KMS-11 (cell line): ENCODE results near the gene MPZ.

Experiments used
- H2AFZ ChIP-seq: fragments of 200-600 bp; sonication (generic); 2 replicates; pipeline ENCODE4 v1.6.1; 2016; ENCODE audit warnings: antibody characterized with exemption, mixed run types, low read depth
- H3K27ac ChIP-seq: fragments of 200-600 bp; sonication (generic); 2 replicates; pipeline ENCODE4 v1.6.1; 2016; ENCODE audit warnings: mild to moderate bottlenecking, mixed run types
- H3K27me3 ChIP-seq: fragments of 200-600 bp; sonication (generic); 2 replicates; pipeline ENCODE4 v1.6.1; 2017; ENCODE audit warnings: mild to moderate bottlenecking, low read depth, mixed run types, moderate library complexity; ENCODE audit not compliant: insufficient read depth
- H3K36me3 ChIP-seq: fragments of 200-600 bp; sonication (generic); 2 replicates; pipeline ENCODE4 v1.6.1; 2017; ENCODE audit warnings: mild to moderate bottlenecking, mixed run types; ENCODE audit not compliant: insufficient read depth
- H3K4me1 ChIP-seq: fragments of 200-600 bp; sonication (generic); 2 replicates; pipeline ENCODE4 v1.6.1; 2016; ENCODE audit warnings: mild to moderate bottlenecking, low read depth, mixed run types; ENCODE audit not compliant: poor library complexity, severe bottlenecking
- H3K4me2 ChIP-seq: fragments of 200-600 bp; sonication (generic); 2 replicates; pipeline ENCODE4 v1.7.0; 2016; ENCODE audit warnings: mild to moderate bottlenecking, mixed run types
- H3K4me3 ChIP-seq: fragments of 200-600 bp; sonication (generic); IDR thresholded peaks from 2 replicates; pipeline ENCODE4 v1.6.1; 2017; ENCODE audit warnings: low read depth, low read length, mixed read lengths; ENCODE audit not compliant: insufficient read depth
- H3K79me2 ChIP-seq: fragments of 200-600 bp; sonication (generic); 2 replicates; pipeline ENCODE4 v1.6.1; 2016; ENCODE audit warnings: low read depth, mixed run types; ENCODE audit not compliant: insufficient read depth
- H3K9ac ChIP-seq: fragments of 200-600 bp; sonication (generic); 2 replicates; pipeline ENCODE4 v1.6.1; 2016; ENCODE audit warnings: mild to moderate bottlenecking, mixed run types
- H4K20me1 ChIP-seq: fragments of 200-600 bp; sonication (generic); 2 replicates; pipeline ENCODE4 v1.6.1; 2016; ENCODE audit warnings: mild to moderate bottlenecking, mixed run types; ENCODE audit not compliant: insufficient read depth
- TF ChIP-seq, protein P1 (sequence below): fragments of 200-600 bp; sonication (generic); conservative IDR thresholded peaks from 2 replicates; pipeline ENCODE4 v1.6.1; 2017; ENCODE audit warnings: low read depth, mild to moderate bottlenecking, antibody characterized with exemption, low read length, moderate library complexity, mixed read lengths

MPZ gene

DNA sequence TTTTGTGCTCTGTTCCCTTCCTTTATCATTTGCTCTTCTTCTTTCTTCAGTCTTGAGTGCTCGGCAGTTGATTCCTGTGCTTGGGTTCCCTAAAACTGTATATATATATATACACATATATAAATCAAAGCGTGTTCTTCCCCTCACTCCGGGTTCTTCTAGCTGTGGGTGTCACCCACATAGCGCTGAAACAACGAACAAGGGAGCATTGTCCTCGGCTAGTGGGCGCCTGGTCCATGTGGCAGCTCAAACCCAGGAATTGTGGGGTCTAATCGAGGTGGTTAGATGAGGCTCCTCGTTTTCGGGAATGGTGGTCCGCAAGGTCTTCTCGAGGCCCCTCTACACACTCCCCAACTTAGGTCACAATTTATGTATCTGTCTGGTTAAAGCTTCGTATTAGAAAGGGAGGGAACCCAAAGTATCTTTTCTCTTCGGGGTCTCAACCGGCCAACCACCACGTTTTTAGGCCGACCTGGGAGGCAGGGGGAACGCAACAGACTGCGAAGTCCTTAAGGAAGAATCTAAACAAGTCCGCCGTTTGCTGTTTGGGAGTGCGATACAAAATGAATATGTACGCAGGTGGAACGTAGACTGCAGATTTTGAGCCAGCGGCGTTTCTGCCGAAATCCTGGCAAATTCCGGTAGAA is 3.9 kb upstream of the MPZ start:
- no peaks in the 10 kb centered on the region for H3K36me3 ChIP-seq
- TF ChIP-seq, protein P1, sequence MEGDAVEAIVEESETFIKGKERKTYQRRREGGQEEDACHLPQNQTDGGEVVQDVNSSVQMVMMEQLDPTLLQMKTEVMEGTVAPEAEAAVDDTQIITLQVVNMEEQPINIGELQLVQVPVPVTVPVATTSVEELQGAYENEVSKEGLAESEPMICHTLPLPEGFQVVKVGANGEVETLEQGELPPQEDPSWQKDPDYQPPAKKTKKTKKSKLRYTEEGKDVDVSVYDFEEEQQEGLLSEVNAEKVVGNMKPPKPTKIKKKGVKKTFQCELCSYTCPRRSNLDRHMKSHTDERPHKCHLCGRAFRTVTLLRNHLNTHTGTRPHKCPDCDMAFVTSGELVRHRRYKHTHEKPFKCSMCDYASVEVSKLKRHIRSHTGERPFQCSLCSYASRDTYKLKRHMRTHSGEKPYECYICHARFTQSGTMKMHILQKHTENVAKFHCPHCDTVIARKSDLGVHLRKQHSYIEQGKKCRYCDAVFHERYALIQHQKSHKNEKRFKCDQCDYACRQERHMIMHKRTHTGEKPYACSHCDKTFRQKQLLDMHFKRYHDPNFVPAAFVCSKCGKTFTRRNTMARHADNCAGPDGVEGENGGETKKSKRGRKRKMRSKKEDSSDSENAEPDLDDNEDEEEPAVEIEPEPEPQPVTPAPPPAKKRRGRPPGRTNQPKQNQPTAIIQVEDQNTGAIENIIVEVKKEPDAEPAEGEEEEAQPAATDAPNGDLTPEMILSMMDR = no peak
- H3K9ac ChIP-seq = peak overlapping the region; percentile 82
- H3K4me2 ChIP-seq = peak overlapping the region; percentile 91
- peak overlapping the region; percentile 99 for H3K4me3 ChIP-seq
- H3K27me3 ChIP-seq = no peaks in the 10 kb centered on the region
- H3K27ac ChIP-seq = peak overlapping the region; percentile 60
- peaks cover 10% of the 10 kb centered on the region; the same call in 1 of the 2 replicates for H3K79me2 ChIP-seq
- peaks cover 14% of the 10 kb centered on the region for H3K4me1 ChIP-seq
- no peaks in the 10 kb centered on the region for H4K20me1 ChIP-seq
- peak overlapping the region; percentile 99 for H2AFZ ChIP-seq

DNA sequence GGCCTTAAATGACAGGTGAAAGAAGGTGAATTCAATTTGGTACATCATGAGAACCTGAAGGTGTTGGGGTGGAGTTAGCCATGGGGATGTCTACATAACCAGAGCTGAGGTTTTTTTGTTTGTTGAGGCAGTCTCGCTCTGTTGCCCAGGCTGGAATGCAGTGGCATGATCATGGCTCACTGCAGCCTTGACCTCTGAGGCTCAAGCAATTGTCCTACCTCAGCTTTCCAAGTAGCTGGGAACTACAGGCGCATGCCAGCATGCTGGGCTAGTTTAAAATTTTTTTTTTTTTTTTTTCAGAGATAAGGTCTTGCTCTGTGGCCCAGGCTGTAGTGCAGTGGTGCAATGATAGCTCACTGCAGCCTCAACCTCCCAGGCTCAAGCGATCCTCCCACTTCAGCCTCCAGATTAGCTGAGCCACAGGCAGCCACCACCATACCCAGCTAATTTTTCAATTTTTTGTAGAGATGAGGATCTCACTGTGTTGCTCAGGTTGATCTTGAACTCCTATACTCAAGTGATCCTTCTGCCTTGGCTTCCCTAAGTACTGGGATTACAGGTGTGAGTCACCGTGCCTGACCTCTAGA is 1.9 kb upstream of the MPZ start:
- Histone ChIP-seq H3K36me3 (no peaks in the 10 kb centered on the region), H3K27ac (no peak overlapping the region), H3K4me2 (no peak overlapping the region), H3K79me2 (peaks cover 10% of the 10 kb centered on the region; the same call in 1 of the 2 replicates), H3K4me1 (peaks cover 20% of the 10 kb centered on the region), H3K9ac (no peak overlapping the region), H2AFZ (no peak overlapping the region), H3K27me3 (no peaks in the 10 kb centered on the region), H3K4me3 (no peak overlapping the region), H4K20me1 (no peaks in the 10 kb centered on the region)
- TF ChIP-seq, protein P1 = no peak

DNA sequence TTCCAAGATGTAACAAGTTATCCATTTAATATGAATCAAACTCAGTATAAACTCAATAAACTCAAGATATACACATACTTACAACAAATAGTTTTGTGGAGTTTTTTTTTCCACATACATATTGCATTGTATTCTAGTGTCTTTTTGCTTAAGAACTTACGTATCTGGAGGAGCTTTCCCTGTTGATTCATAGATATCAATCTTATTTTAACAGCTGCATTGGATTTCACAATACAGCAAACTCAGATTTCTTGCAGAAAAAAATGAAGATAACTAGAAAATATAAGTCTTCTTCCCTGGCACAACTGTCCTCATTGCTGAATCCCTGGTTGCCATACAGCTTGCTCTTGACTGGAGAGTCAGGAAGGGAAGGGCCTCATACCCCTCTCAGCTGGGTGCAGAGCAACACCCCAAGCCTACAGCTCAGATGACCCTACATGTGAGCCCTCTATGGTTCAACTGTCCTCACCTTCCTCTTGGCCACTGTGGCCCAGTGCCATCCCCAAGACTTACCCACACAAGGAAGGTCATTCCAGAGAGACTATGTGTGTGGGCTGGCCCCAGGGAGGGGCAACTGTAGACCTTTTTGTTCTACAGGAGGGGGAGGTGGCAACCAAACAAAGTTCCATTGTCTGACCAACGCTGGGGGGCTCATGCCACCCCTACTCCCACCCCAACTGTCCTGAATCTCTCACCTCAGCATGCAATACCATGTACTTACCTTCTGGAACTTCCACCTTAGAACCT is 1.7 kb downstream of the MPZ start:
- Histone ChIP-seq H3K9ac (no peak overlapping the region), H4K20me1 (no peaks in the 10 kb centered on the region), H3K4me2 (no peak overlapping the region), H3K4me3 (no peak overlapping the region), H3K27ac (no peak overlapping the region), H3K36me3 (no peaks in the 10 kb centered on the region), H3K79me2 (no peaks in the 10 kb centered on the region), H3K4me1 (peaks cover 7% of the 10 kb centered on the region), H3K27me3 (no peaks in the 10 kb centered on the region), H2AFZ (no peak overlapping the region)
- TF ChIP-seq, protein P1 = no peak

DNA sequence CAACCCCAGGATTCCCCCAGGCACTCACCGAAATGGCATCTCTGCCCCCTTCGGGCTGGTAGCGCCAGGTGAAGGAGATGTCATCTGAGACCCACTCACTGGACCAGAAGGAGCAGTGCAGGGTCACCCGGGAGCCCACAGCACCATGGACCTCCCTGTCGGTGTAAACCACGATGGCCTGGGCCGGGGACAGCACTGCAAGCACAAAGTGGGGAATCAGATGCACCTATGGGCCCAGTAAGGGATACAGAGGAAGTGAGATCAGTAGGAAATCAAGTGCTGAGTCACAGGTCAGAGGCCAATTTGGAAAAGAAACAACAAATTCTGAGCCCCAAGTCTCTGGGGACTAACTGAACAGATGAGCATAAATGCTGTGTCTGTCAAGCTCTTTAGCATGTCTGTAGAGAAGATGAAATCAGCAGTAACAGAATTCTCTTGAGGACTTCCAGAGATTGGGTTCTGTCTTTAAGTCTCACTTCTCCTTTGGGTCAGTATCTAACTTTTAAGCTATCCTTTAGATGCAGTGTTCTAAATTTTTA is 2.5 kb downstream of the MPZ start:
- no peak overlapping the region for H3K27ac ChIP-seq
- no peaks in the 10 kb centered on the region for H3K36me3 ChIP-seq
- no peak overlapping the region for H3K4me2 ChIP-seq
- no peaks in the 10 kb centered on the region for H4K20me1 ChIP-seq
- peaks cover 7% of the 10 kb centered on the region for H3K4me1 ChIP-seq
- no peak overlapping the region for H3K9ac ChIP-seq
- peak overlapping the region; percentile 39; the same call in 1 of the 2 replicates for H2AFZ ChIP-seq
- no peak overlapping the region for H3K4me3 ChIP-seq
- no peaks in the 10 kb centered on the region for H3K27me3 ChIP-seq
- H3K79me2 ChIP-seq = no peaks in the 10 kb centered on the region
- TF ChIP-seq, protein P1 = no peak
